Measurements from ENCODE around the gene SEC11A.
A peak's percentile ranks its signal among the peaks of the same experiment; 100 is the strongest.

DNA sequence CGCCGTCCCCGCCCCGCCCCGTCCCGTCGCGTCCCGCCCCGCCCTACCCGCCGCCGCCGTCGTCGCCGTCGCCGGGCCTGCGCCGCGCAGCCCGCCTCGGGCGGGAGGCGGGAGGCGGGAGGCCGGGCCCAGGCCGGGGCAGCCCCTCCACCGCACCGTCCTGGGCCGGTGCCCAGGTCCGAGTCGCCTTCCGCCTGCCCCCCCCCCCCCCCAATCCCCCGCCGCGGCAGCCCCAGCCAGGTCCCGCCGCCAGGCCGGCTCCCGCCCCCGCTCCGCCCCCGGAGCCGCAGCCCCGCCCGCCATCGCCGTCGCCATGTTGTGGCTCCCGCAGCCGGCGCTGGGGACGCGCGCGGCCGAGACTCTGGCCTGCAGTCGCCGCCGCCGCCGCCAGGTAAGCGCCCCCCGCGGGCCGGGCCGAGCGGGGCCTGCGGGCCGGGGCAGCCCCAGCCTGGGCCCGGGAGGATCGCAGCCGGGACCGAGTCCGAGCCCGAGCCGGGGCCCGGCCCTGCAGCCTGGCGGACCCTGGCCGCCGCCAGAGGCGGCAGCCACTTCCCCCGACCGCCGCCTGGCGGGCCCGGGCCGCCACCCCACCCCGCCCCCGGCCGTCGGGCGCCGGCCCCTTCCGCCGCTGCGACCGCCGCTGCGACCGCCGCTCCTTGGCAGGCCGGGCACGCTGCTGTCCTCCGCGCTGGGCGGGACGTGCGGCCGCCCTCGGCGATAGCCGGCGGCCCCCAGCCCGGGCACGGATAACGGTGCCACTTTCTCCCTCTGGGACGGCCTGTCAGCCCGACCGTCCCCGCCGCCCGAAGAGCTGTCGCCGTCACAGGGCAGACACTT is 32.6 kb upstream of the SEC11A start, which contains the start of gene ZNF592:
- TF ChIP-seq TAF1 (conservative IDR thresholded peaks at IDR 0.05) (no peak), CTCF (IDR thresholded peaks at IDR 0.05; ENCODE audit: low read depth, low read length, missing input control) (peak; percentile 32), YY1 (IDR thresholded peaks at IDR 0.05) (no peak), REST (IDR thresholded peaks at IDR 0.05) (no peak), FOXA1 (IDR thresholded peaks at IDR 0.05) (no peak), NR2F2 (IDR thresholded peaks at IDR 0.05) (no peak), GABPA (IDR thresholded peaks at IDR 0.05 in 1 of 2, conservative IDR thresholded peaks at IDR 0.05 in 1 of 2) (no peak), RXRA (IDR thresholded peaks at IDR 0.05) (no peak), ZBTB33 (IDR thresholded peaks at IDR 0.05) (no peak)
- TF ChIP-seq, protein P1, sequence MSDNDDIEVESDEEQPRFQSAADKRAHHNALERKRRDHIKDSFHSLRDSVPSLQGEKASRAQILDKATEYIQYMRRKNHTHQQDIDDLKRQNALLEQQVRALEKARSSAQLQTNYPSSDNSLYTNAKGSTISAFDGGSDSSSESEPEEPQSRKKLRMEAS (IDR thresholded peaks at IDR 0.05): no peak

Data from liver (tissue), 3 donors.